NCI-H2227 (cell line): Measurements from ENCODE around the gene ZKSCAN1.
"Not testable (repeated sequence)": the region's sequence is repeated elsewhere in the genome, so short reads cannot be mapped to it uniquely, and the experiment has no call there.

Experiments used
- DNase-seq: peaks from one replicate; lab custom pipeline; 2025; ENCODE audit not compliant: unreplicated experiment; lab: John Stamatoyannopoulos, UW

The ZKSCAN1 gene

GRCh38 chr7:100015232-100016214, at the start of gene ZKSCAN1:
TSS of gene ZKSCAN1 (plus strand) at chr7:100015596. CDS start at chr7:100023507, 7,911 bp downstream.
- DNase-seq = peak; percentile 97

GRCh38 chr7:99969298-99969697, 46.1 kb upstream of the ZKSCAN1 start:
- DNase-seq = no peak

GRCh38 chr7:99969813-99970212, 45.6 kb upstream of the ZKSCAN1 start:
- DNase-seq = not testable (repeated sequence)

GRCh38 chr7:99971242-99971641, 44.2 kb upstream of the ZKSCAN1 start:
- DNase-seq = no peak

- not testable (repeated sequence) for DNase-seq
Measured at GRCh38 chr7:99973817-99974216, 41.6 kb upstream of the ZKSCAN1 start.

GRCh38 chr7:99974681-99975080, 40.7 kb upstream of the ZKSCAN1 start:
- no peak for DNase-seq

- no peak for DNase-seq
Measured at GRCh38 chr7:99975782-99976521, 39.4 kb upstream of the ZKSCAN1 start, which contains the start of gene AZGP1. TSS of gene AZGP1 (minus strand) at chr7:99976031. CDS start at chr7:99976020, 11 bp downstream.

- DNase-seq = no peak
Measured at GRCh38 chr7:99976626-99977025, 38.8 kb upstream of the ZKSCAN1 start.

GRCh38 chr7:99979814-99980225, 35.6 kb upstream of the ZKSCAN1 start:
- peak; percentile 73 for DNase-seq

GRCh38 chr7:99980448-99980872, 34.9 kb upstream of the ZKSCAN1 start:
- DNase-seq = not testable (repeated sequence)

GRCh38 chr7:99981066-99981465, 34.3 kb upstream of the ZKSCAN1 start:
- not testable (repeated sequence) for DNase-seq

GRCh38 chr7:99984593-99984992, 30.8 kb upstream of the ZKSCAN1 start:
- no peak for DNase-seq

GRCh38 chr7:99987306-99987705, 28.1 kb upstream of the ZKSCAN1 start:
- DNase-seq = not testable (repeated sequence)

- no peak for DNase-seq
Measured at GRCh38 chr7:99987846-99988245, 27.6 kb upstream of the ZKSCAN1 start.

- DNase-seq = peak; percentile 56
Measured at GRCh38 chr7:99990460-99990852, 24.9 kb upstream of the ZKSCAN1 start.

- DNase-seq = not testable (repeated sequence)
Measured at GRCh38 chr7:99991543-99991942, 23.9 kb upstream of the ZKSCAN1 start.

- no peak for DNase-seq
Measured at GRCh38 chr7:99992330-99993038, 22.9 kb upstream of the ZKSCAN1 start.

- no peak for DNase-seq
Measured at GRCh38 chr7:99994819-99995218, 20.6 kb upstream of the ZKSCAN1 start.

GRCh38 chr7:99996755-99997544, 18.4 kb upstream of the ZKSCAN1 start:
- no peak for DNase-seq

GRCh38 chr7:99997545-99998137, 17.8 kb upstream of the ZKSCAN1 start:
- peak; percentile 81 for DNase-seq
